Ureter (tissue), 1 donor: ENCODE measurements around the gene KCTD21. TPM values are rescaled to one million over a fixed set of nuclear protein-coding genes. Genes with fewer than 3 reads are reported as not detected.

Source experiments
- DNase-seq: peaks from one replicate; pipeline ENCODE4 v3.0.0-alpha.2; 2020; ENCODE audit warnings: low spot score
- total RNA-seq: library from RNA; stranded (reverse); gene quantifications from one replicate; pipeline ENCODE4 v1.2.4, GENCODE V29; 2023
- donor health status: DM: yes; HTN: yes; CAD: no.

The KCTD21 gene
- total RNA-seq, 1 donor from 2014 or later: 6.7 TPM

GRCh38 chr11:78219493-78220217 is 31.2 kb upstream of the KCTD21 start:
- no peak for DNase-seq

- no peak for DNase-seq
These were observed 30.5 kb upstream of the KCTD21 start for GRCh38 chr11:78218707-78219492.

DNA sequence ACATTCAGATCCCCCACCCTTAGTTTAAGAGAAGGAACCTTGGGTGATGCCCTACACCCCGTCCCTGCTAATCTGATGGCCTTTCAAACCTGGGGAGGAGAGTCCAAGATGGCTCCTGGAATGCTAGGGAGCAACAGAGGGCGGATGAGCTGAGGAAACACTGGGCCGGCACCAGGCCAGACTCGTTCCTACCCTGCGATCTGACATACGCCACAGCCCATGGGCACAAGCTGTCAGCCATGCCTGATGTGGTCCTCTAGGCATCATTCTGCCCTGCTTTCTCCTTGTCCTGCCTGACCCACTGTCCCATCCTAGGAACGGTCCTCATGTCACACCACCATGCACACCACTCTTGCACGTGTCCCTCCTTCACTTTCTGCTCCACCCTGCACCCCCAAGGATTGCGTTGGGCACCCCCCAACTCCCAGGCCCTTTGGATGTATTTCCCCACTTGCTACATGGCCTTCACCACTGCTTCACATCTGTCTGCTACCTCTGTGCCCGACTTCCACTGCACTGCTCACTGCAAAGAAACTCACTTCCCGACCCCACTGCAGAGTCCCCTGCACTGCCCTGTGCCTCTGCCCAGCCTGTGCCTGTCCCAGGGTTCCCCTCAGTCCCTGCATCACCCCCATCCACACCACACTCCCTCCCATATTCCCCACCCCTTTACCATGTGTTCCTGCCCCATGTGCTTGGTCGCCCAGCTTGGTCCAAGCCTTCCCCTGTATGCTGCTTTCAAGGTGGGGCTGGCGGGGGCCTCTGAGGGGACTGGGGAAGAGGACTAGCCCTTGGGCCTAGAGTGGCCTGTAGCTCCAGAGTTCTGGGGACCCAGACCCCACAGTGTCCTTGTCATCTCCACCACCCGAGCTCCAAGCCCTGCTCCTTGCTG is 29.5 kb upstream of the KCTD21 start:
- no peak for DNase-seq

DNA sequence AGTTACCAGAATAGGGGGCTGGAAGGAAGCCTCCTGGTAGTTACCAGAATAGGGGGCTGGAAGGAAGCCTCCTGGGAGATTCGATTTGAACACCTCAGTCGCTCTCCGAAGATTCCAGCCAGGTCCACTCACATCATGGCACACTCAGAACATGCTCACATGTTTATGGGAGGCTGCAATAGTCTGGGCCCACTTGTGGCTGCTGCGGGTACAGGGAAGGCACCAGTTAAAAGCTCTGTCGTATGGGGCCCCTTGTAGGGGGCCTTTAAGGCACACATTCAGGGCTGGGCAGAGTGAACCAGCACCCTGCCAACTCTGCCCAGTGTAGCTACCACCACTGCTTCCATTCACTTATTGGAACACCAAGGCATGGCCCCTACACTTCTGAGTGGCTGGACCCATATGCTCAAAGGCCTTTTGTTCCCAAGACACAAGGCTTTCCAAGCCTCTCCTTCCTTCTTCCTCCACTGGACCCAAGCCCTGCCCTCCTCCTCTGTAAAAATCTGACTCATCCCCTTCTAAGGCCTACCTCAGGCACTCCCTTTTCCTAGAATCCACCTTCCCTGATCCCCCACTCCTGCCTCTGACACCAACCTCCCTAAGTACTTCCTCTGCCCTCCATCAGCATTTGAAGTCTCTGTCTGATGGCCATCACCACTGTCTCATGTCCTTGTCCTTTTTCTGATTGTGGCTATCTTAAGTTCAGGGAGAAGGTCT is 28.3 kb upstream of the KCTD21 start:
- no peak for DNase-seq

DNA sequence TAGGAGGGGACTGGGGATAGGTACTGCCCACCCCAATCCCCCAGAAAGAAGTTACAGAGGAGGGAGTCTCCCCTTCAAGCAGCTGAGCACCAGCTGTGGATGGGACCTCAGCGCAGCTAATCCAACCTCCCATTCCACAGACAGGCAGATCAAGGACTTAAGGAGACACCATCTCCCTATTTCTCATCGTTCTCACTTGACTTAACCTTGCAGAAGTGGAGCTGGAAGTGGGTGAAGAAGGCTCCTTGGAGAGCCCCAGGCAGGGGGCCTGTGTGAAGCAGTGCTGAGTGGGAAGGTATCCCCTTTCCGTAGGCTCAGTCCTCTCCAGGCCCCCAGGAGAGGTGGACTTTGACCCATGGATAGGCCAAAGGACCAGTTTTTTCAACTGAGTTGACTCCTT is 27.6 kb upstream of the KCTD21 start:
- no peak for DNase-seq

DNA sequence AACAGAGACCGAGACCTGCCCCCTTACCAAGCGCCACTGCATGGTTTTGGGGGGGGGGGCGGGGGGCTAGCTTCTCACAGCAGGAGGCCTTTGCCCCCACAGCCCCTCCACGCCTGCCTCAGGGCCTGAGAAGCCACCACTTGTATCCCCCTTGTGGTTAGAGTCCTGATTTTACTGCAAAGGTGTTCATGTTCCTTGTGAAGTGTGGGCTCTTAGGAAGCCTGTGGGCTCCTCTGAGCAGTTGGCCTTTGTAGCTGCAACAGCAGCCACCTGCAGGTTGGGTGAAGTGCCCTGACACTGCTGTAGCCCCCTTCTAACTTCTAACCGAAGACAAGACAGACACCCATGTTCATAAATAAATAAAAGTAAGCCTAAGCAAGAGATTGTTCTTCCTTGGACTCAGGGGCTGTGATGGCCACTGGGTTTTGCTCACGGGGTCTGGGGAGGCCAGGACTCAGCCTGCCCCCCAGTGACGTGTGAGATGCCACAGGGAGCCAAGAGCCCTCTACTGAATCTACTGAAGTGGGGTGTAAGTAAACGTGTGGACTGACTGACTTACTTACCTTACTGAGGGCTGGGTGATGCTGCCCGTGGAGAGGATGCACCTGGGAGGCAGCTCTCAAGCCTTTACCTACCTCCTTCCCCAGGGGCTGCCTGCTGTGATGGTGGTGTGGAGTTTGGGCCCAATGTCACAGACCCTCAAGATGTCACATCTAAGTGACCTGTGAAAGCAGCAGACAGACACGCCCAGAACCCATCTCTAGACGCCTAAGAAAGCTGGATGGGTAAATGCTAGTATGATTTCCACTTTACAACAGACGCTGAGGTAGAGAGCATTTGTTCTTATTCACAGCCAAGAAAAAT is 26.1 kb upstream of the KCTD21 start:
- DNase-seq: no peak

- DNase-seq: no peak
These were observed 25.3 kb upstream of the KCTD21 start for GRCh38 chr11:78213526-78214330.

- no peak for DNase-seq
These were observed 24.4 kb upstream of the KCTD21 start for GRCh38 chr11:78212586-78213371.

- no peak for DNase-seq
These were observed 23.1 kb upstream of the KCTD21 start for GRCh38 chr11:78211565-78211964.

- no peak for DNase-seq
These were observed 21.7 kb upstream of the KCTD21 start for GRCh38 chr11:78210000-78210608.

DNA sequence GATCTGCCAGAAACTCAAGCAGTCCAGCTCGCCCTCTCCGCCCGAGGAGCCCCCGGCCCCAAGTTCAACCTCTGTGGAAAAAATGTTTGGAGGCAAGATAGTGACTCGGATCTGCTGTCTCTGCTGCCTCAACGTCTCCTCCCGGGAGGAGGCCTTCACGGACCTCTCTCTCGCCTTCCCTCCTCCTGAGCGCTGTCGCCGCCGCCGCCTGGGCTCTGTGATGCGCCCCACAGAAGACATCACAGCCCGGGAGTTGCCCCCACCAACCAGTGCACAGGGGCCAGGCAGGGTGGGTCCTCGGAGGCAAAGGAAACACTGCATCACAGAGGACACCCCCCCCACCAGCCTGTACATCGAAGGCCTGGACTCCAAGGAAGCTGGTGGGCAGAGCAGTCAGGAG is 21.1 kb upstream of the KCTD21 start:
- no peak for DNase-seq

GRCh38 chr11:78208257-78209165 is 20.1 kb upstream of the KCTD21 start:
- DNase-seq: no peak

DNA sequence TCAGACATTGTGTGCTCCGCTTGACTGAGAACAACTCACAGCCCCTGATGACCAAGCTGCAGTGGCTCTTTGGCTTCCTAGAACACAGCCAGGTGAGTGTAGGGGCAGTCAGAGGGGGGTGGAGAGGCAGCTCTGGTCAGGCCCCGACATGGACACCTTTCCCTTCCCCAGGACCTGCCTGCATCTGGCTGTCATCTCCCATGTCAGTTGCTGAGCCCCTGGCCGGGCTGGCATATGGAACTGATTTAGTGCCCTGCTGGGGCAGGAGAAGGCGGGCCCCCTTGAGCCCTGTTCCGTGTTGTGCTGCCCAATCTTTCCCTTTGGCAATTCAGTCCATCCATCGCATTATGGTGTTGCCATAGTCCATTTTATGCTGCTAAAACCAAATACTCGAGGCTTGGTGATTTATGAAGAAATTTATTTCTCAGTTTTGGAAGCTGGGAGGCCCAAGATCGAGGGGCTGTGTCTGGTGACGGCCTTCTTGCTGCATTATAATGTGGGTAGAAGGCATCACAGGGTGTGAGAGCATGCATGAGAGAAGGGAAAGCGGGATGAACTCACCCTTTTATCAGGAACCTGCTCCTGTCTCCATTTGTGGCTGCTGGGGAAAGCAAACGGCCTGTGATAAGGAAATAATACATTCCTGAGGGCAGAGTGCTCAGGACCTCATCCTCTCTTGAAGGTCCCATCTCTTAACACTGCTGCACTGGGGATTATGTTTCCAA is 19.3 kb upstream of the KCTD21 start:
- no peak for DNase-seq

- no peak for DNase-seq
These were observed 17.3 kb upstream of the KCTD21 start for GRCh38 chr11:78205691-78206090.

DNA sequence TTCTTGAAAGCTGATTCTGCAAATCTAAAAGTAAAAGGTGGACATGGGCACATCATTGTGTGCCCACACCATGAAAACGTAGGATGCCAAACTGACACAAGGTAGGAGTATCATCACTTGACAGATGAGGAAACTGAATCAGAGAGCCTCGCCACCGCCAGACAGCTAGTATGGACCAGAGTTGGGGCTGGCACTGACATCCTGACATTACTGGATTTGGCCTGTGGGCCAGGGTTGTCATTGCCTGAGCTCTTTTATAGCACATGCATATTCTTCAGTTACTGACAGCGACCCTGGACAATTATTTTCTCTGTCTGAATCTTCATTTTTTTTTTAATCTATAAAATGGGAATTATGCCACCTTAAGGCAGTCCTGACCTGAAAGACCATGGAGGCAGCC is 16.8 kb upstream of the KCTD21 start:
- no peak for DNase-seq

DNA sequence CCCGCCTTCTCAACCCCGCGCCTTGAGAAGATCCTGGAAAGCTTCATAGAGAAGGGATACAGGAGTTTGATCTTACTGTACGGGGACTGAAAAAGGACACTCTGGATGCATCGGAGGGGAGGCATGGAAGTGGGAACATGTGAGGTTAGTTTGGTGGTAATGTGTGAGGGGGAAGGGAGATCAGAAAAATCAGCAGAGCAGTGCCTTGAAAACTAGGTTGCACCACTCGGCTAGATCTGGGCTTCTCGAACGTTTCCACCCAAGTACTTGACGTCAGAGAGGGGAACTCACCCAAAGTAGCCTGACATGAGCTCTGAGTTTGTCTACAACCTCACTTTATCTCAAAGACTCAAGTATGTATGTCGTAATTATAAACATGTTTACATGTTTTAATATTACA is 14.8 kb upstream of the KCTD21 start:
- no peak for DNase-seq

- DNase-seq: no peak
These were observed 14.3 kb upstream of the KCTD21 start for GRCh38 chr11:78202733-78203167.
